Measurements from ENCODE around the gene OR51Q1.

OR51Q1 gene

GRCh38 chr11:5443835-5444393 lies 22.0 kb downstream of the OR51Q1 start:
- Histone ChIP-seq H3K4me1 (ENCODE audit: control insufficient read depth, insufficient read depth, low read length) (no peaks in the 10 kb centered on the region), H3K9me3 (ENCODE audit: control insufficient read depth, insufficient read depth, low read depth, low read length) (no peaks in the 10 kb centered on the region), H3K9ac (ENCODE audit: low read length) (no peak overlapping the region), H3K36me3 (ENCODE audit: control insufficient read depth, insufficient read depth, low read length) (no peaks in the 10 kb centered on the region), H3K27me3 (ENCODE audit: control insufficient read depth, insufficient read depth, low read length) (no peaks in the 10 kb centered on the region; the same call in 1 of the 2 replicates), H3K27ac (ENCODE audit: low read depth, low read length) (no peak overlapping the region), H3K4me3 (ENCODE audit: low read depth, low read length) (no peak overlapping the region)

GRCh38 chr11:5449023-5449422 lies 27.1 kb downstream of the OR51Q1 start, which contains the start of gene OR51I2:
OR51I2 (plus strand) TSS chr11:5449323; CDS start chr11:5453489, 4,166 bp downstream.
- Histone ChIP-seq H3K9ac (ENCODE audit: low read length) (no peak within 1 kb of the TSS), H3K27ac (ENCODE audit: low read depth, low read length) (no peak within 1 kb of the TSS)

GRCh38 chr11:5449432-5449831 lies 27.5 kb downstream of the OR51Q1 start:
- Histone ChIP-seq H3K4me1 (ENCODE audit: control insufficient read depth, insufficient read depth, low read length) (no peaks in the 10 kb centered on the region), H3K4me3 (ENCODE audit: low read depth, low read length) (no peak overlapping the region), H3K9me3 (ENCODE audit: control insufficient read depth, insufficient read depth, low read depth, low read length) (no peaks in the 10 kb centered on the region), H3K27me3 (ENCODE audit: control insufficient read depth, insufficient read depth, low read length) (no peaks in the 10 kb centered on the region), H3K9ac (ENCODE audit: low read length) (no peak overlapping the region), H3K27ac (ENCODE audit: low read depth, low read length) (no peak overlapping the region), H3K36me3 (ENCODE audit: control insufficient read depth, insufficient read depth, low read length) (no peaks in the 10 kb centered on the region)

More at GRCh38 chr11:5449023-5449422, 27.1 kb downstream of the OR51Q1 start, which contains the start of gene OR51I2:
- Histone ChIP-seq H3K36me3 (ENCODE audit: control insufficient read depth, insufficient read depth, low read length) (no peaks in the 10 kb centered on the region), H3K4me1 (ENCODE audit: control insufficient read depth, insufficient read depth, low read length) (no peaks in the 10 kb centered on the region), H3K9me3 (ENCODE audit: control insufficient read depth, insufficient read depth, low read depth, low read length) (no peaks in the 10 kb centered on the region), H3K4me3 (ENCODE audit: low read depth, low read length) (no peak within 1 kb of the TSS), H3K27me3 (ENCODE audit: control insufficient read depth, insufficient read depth, low read length) (no peaks in the 10 kb centered on the region)

DNA sequence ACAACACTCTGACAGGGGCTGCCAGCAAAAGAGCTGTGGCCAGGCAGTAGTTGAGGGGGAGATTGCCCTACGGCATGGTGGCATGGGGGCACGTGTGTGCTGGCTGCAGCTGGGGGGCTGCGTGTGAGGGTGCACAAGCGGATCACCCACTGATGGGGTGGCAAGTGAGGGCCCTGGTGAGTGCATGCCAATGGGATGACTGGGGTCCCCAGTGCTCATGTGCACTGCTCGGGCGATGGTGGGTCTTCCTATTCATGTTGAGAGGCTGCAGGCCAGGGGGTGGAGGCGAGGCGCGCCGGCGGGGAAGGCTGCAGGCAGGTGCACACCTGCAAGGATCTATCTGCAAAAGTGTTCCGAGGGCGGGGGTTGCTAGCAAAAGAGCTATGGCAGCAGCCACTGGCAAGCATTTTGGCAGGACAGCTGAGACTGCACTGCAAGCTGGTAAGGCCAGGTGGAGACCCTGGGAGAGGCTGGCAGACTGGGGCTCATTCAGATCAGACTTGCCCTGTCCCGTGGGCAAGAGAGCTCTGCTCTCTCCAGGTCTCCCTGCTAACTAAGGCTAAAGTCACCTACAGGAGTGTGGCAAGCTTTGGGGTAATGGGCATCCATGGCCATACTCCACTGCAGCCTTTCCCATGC lies 39.2 kb downstream of the OR51Q1 start:
- Histone ChIP-seq H3K4me1 (ENCODE audit: control insufficient read depth, insufficient read depth, low read length) (no peaks in the 10 kb centered on the region), H3K9me3 (ENCODE audit: control insufficient read depth, insufficient read depth, low read depth, low read length) (no peaks in the 10 kb centered on the region), H3K36me3 (ENCODE audit: control insufficient read depth, insufficient read depth, low read length) (no peaks in the 10 kb centered on the region), H3K9ac (ENCODE audit: low read length) (no peak overlapping the region), H3K4me3 (ENCODE audit: low read depth, low read length) (no peak overlapping the region), H3K27ac (ENCODE audit: low read depth, low read length) (no peak overlapping the region), H3K27me3 (ENCODE audit: control insufficient read depth, insufficient read depth, low read length) (no peaks in the 10 kb centered on the region)

DNA sequence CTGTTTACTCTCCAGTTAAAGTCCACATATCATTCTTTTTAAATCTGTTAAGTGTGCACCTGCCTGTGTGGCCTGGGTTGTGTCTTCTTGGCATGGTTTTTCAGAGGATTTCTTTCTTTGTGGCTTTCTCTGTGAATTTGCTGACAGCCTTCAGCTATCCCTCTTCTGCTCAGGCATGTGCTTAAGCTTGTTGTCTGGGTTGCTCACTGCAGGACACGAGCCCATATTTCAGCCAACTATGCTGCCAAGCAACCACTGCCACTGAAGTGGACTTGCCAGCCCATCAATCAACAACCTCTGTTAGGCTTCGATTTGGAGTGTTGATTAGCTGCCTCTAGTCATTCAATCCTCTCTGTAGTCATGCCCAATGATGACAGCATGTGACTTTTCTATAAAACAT lies 45.6 kb downstream of the OR51Q1 start:
- Histone ChIP-seq H3K4me1 (ENCODE audit: control insufficient read depth, insufficient read depth, low read length) (no peaks in the 10 kb centered on the region), H3K36me3 (ENCODE audit: control insufficient read depth, insufficient read depth, low read length) (no peaks in the 10 kb centered on the region), H3K4me3 (ENCODE audit: low read depth, low read length) (no peak overlapping the region), H3K27ac (ENCODE audit: low read depth, low read length) (no peak overlapping the region), H3K9me3 (ENCODE audit: control insufficient read depth, insufficient read depth, low read depth, low read length) (no peaks in the 10 kb centered on the region), H3K27me3 (ENCODE audit: control insufficient read depth, insufficient read depth, low read length) (no peaks in the 10 kb centered on the region), H3K9ac (ENCODE audit: low read length) (no peak overlapping the region)
